GM12873 (cell line): Measurements from ENCODE around the gene GALT.

Experiments used
- CTCF ChIP-seq: IDR thresholded peaks from 2 replicates; pipeline ENCODE4 v1.5.1; 2012; ENCODE audit warnings: low read depth, mild to moderate bottlenecking, moderate library complexity, low read length, control low read depth; ENCODE audit not compliant: insufficient read depth; ENCODE audit errors: missing control alignments

Gene GALT

GRCh38 chr9:34650816-34651215 lies 4.3 kb downstream of the GALT start:
- no peak for TF ChIP-seq CTCF

- no peak for TF ChIP-seq CTCF
Observed at GRCh38 chr9:34651321-34651720, 4.8 kb downstream of the GALT start.

GRCh38 chr9:34651876-34652601 lies 5.6 kb downstream of the GALT start, which contains the start of gene IL11RA:
IL11RA (plus strand) TSS chr9:34652185; CDS start chr9:34655218, 3,033 bp downstream.
- no peak for TF ChIP-seq CTCF

GRCh38 chr9:34652602-34653000 lies 6.1 kb downstream of the GALT start:
- no peak for TF ChIP-seq CTCF

- TF ChIP-seq CTCF, result no peak
Observed at GRCh38 chr9:34653151-34654072, 6.9 kb downstream of the GALT start.

- TF ChIP-seq CTCF, result no peak
Observed at GRCh38 chr9:34654323-34655051, 8.0 kb downstream of the GALT start.
